Endothelial cell of umbilical vein (primary cell): ENCODE measurements around the gene AP5M1. TPM values are rescaled to one million over a fixed set of nuclear protein-coding genes. Genes with fewer than 3 reads are reported as not detected.

Experiments
- BruUV-seq: library from RNA; stranded (reverse); fragments of 400-500 nt; replicated peaks from 2 replicates; lab custom pipeline; 2021; lab: Mats Ljungman, UMichigan
- CTCF ChIA-PET: fragments of 300-600, 350-600 bp; sonication (Branson Sonifier 250); formaldehyde crosslinking; loops from one replicate; lab custom pipeline; 2021; ENCODE audit warnings: antibody characterized with exemption, inconsistent platforms; lab: Charles Lee
- POLR2A ChIA-PET: fragments of 300-600, 350-600 bp; sonication (Branson Sonifier 250); formaldehyde crosslinking; loops from one replicate; lab custom pipeline; 2021; ENCODE audit warnings: antibody characterized with exemption, inconsistent platforms; lab: Charles Lee
- DNase-seq: peaks from one replicate; pipeline ENCODE4 v3.0.0-alpha.2; 2011; ENCODE audit warnings: low read depth, low spot score
- FAIRE-seq: peaks from 2 replicates; lab custom pipeline; 2011; peaks lifted over from hg19 to GRCh38; lab: Jason Lieb, UNC
- H2AFZ ChIP-seq: 2 replicates; pipeline ENCODE4 v1.6.0; 2012; ENCODE audit warnings: low read depth, low read length, control low read depth, inconsistent platforms
- H3K27ac ChIP-seq: 2 replicates; pipeline ENCODE4 v1.5.1; 2011; ENCODE audit warnings: low read depth, mild to moderate bottlenecking, control low read depth, low read length, moderate library complexity; ENCODE audit not compliant: insufficient read depth
- H3K27me3 ChIP-seq, 2 experiments: 2 replicates each; pipeline versions ENCODE4 v1.6.0 to v1.6.1; 2011; ENCODE audit warnings: low read length in 2 of 2, mixed read lengths in 1 of 2; ENCODE audit not compliant: control insufficient read depth in 2 of 2, insufficient read depth in 2 of 2
- H3K36me3 ChIP-seq, 2 experiments: 2 replicates in 1 of 2; 3 replicates in 1 of 2; pipeline ENCODE4 v1.5.1; 2011; ENCODE audit warnings: low read length in 2 of 2, mild to moderate bottlenecking in 1 of 2, moderate library complexity in 1 of 2; ENCODE audit not compliant: control insufficient read depth in 2 of 2, insufficient read depth in 2 of 2; ENCODE audit errors: extremely low read depth in 1 of 2
- H3K4me1 ChIP-seq: 3 replicates; pipeline ENCODE4 v1.5.1; 2011; ENCODE audit warnings: mild to moderate bottlenecking, low read length; ENCODE audit not compliant: control insufficient read depth, insufficient read depth; ENCODE audit errors: extremely low read depth
- H3K4me2 ChIP-seq: 2 replicates; pipeline ENCODE4 v1.6.1; 2011; ENCODE audit warnings: low read length, control low read depth, mixed read lengths; ENCODE audit not compliant: insufficient read depth
- H3K4me3 ChIP-seq, 3 experiments: fragments of 200-600 bp in 1 of 3; sonication (generic), shearing (Covaris generic) in 1 of 3; replicated peaks in 1 of 3; 2 replicates each; pipeline ENCODE4 v1.5.1; 2011 to 2016; ENCODE audit warnings: control low read depth in 3 of 3, low read length in 3 of 3, mild to moderate bottlenecking in 2 of 3, inconsistent platforms in 1 of 3, low read depth in 1 of 3, moderate library complexity in 1 of 3; ENCODE audit not compliant: insufficient read depth in 1 of 3
- H3K79me2 ChIP-seq: 2 replicates; pipeline ENCODE4 v1.6.0; 2012; ENCODE audit warnings: low read length, inconsistent platforms; ENCODE audit not compliant: control insufficient read depth, insufficient read depth
- H3K9ac ChIP-seq: replicated peaks from 2 replicates; pipeline ENCODE3; 2011; ENCODE audit warnings: low read length, control low read depth; ENCODE audit not compliant: insufficient read depth; ENCODE audit errors: extremely low read depth
- H3K9me1 ChIP-seq: replicated peaks from 3 replicates; pipeline ENCODE4 v1.6.0; 2011; ENCODE audit warnings: mild to moderate bottlenecking, low read length; ENCODE audit not compliant: control insufficient read depth, insufficient read depth; ENCODE audit errors: extremely low read depth
- H3K9me3 ChIP-seq: replicated peaks from 2 replicates; pipeline ENCODE4 v1.5.1; 2012; ENCODE audit warnings: low read length, inconsistent platforms; ENCODE audit not compliant: control insufficient read depth, insufficient read depth
- H4K20me1 ChIP-seq: replicated peaks from 2 replicates; pipeline ENCODE3; 2011; ENCODE audit warnings: mild to moderate bottlenecking, low read length; ENCODE audit not compliant: control insufficient read depth, insufficient read depth; ENCODE audit errors: extremely low read depth
- CTCF ChIP-seq, 2 donors: IDR thresholded peaks; 1 replicate in 1 of 2; 2 replicates in 1 of 2; pipeline ENCODE4 v1.5.1; 2011; ENCODE audit warnings: low read length in 2 of 2, mild to moderate bottlenecking in 2 of 2, moderate library complexity in 2 of 2, control low read depth in 1 of 2, inconsistent platforms in 1 of 2, low read depth in 1 of 2; ENCODE audit not compliant: insufficient read depth in 1 of 2; ENCODE audit errors: extremely low read depth in 1 of 2
- EZH2 ChIP-seq: IDR thresholded peaks from 2 replicates; pipeline ENCODE4 v1.6.1; 2012; ENCODE audit warnings: borderline replicate concordance, low read depth, mild to moderate bottlenecking, moderate library complexity, low read length, inconsistent platforms; ENCODE audit not compliant: severe bottlenecking
- FOS ChIP-seq: IDR thresholded peaks from 2 replicates; pipeline ENCODE4 v1.6.1; 2011; ENCODE audit warnings: mild to moderate bottlenecking, low read length, moderate library complexity, borderline replicate concordance; ENCODE audit not compliant: insufficient read depth
- GATA2 ChIP-seq: IDR thresholded peaks from 2 replicates; pipeline ENCODE4 v1.7.0; 2011; ENCODE audit warnings: low read depth, mild to moderate bottlenecking, moderate library complexity, mixed read lengths, low read length; ENCODE audit not compliant: insufficient read length, insufficient read depth
- JUN ChIP-seq: IDR thresholded peaks from 2 replicates; pipeline ENCODE4 v1.6.1; 2011; ENCODE audit warnings: borderline replicate concordance, low read depth; ENCODE audit not compliant: insufficient read length, insufficient read depth
- MAX ChIP-seq: IDR thresholded peaks from 2 replicates; pipeline ENCODE4 v1.6.1; 2011; ENCODE audit not compliant: insufficient read depth, insufficient read length
- MYC ChIP-seq: IDR thresholded peaks from one replicate; pipeline ENCODE4 v1.6.1; 2011; ENCODE audit warnings: mild to moderate bottlenecking, low read depth, low read length
- POLR2A ChIP-seq: IDR thresholded peaks from 2 replicates; pipeline ENCODE4 v1.6.1; 2012; ENCODE audit warnings: low read depth, mild to moderate bottlenecking, control low read depth, low read length
- POLR2AphosphoS5 ChIP-seq: IDR thresholded peaks from 2 replicates; pipeline ENCODE4 v1.6.1; 2012; ENCODE audit warnings: low read depth, mild to moderate bottlenecking, control low read depth, low read length, moderate library complexity; ENCODE audit not compliant: insufficient read depth
- dilution Hi-C: fragments of 300-500 bp; cut with MboI; formaldehyde crosslinking; loops from one replicate; pipeline ENCODE4 v1.15.0; 2019; ENCODE audit warnings: low sequenced_read_pairs; ENCODE audit not compliant: extremely low pct_ligation_motif_present
- intact Hi-C: fragments of 100-400 bp; cut with micrococcal nuclease; formaldehyde crosslinking; loops from one replicate; pipeline ENCODE4 v1.10.0; 2022
- polyA plus RNA-seq, 4 experiments: library from polyadenylated mRNA; depleted of rRNA in 3 of 4; stranded (reverse) in 3 of 4; unstranded in 1 of 4; fragments of >200 nt; gene quantifications; 2 replicates each; pipeline versions ENCODE4 v1.2.1 to v1.2.3, GENCODE V29; 2011 to 2012; ENCODE audit warnings: missing spikeins in 1 of 4
- total RNA-seq: library from RNA; stranded (reverse); gene quantifications from 2 replicates; pipeline ENCODE4 v1.2.3, GENCODE V29; 2021

Gene AP5M1
- total and polyA plus RNA-seq, 2 donors (not counting 3 experiments of a cell fraction or from before 2014, with no cell fraction given): 14.8 to 38.7 TPM

GRCh38 chr14:57302883-57303282 is 34.1 kb downstream of the AP5M1 start:
- Histone ChIP-seq H3K4me1 (no peaks in the 10 kb centered on the region), H3K9me1 (no peaks in the 10 kb centered on the region), H3K4me3 (no peak overlapping the region), H3K27ac (no peak overlapping the region), H3K36me3 (no peaks in the 10 kb centered on the region), H3K79me2 (no peaks in the 10 kb centered on the region), H4K20me1 (no peaks in the 10 kb centered on the region), H3K9me3 (no peaks in the 10 kb centered on the region), H3K9ac (no peak overlapping the region), H2AFZ (no peak overlapping the region), H3K27me3 (peaks cover 7 to 24% of the 10 kb centered on the region in 2 experiments), H3K4me2 (no peak overlapping the region)
- no TSS peak for BruUV-seq
- dilution Hi-C loops: no loop called here
- intact Hi-C loops: no loop called here
- CTCF ChIA-PET: interaction anchor here (0.8 to 1.9 kb wide), 3 partner anchors 60 to 812 kb away, joined by 3 to 8 read pairs (median 7); no protein-coding TSS in a partner anchor
- POLR2A ChIA-PET: no interaction called here
- no peak for FAIRE-seq
- TF ChIP-seq POLR2A (no peak), EZH2 (no peak), JUN (no peak), POLR2AphosphoS5 (no peak), CTCF (IDR thresholded peaks at IDR 0.05; ENCODE audit: extremely low read depth in 1 of 2, insufficient read depth in 1 of 2, low read depth in 1 of 2, low read length in 2 of 2) (no peak), GATA2 (no peak), FOS (no peak), MAX (no peak), MYC (no peak)
- no peak for DNase-seq
